ENCODE data around the gene CUX1.
"Not testable (repeated sequence)": the region's sequence is repeated elsewhere in the genome, so short reads cannot be mapped to it uniquely, and the experiment has no call there.

CUX1 gene

GRCh38 chr7:101961811-101962210 lies 144.4 kb downstream of the CUX1 start:
- DNase-seq: no peak

- DNase-seq: no peak
These were observed 146.3 kb downstream of the CUX1 start for GRCh38 chr7:101963693-101964092.

- no peak for DNase-seq
These were observed 147.4 kb downstream of the CUX1 start for GRCh38 chr7:101964680-101965452.

GRCh38 chr7:101968720-101969466 lies 151.5 kb downstream of the CUX1 start:
- no peak for DNase-seq

GRCh38 chr7:101969997-101970585 lies 152.7 kb downstream of the CUX1 start:
- DNase-seq: no peak

- DNase-seq: no peak
These were observed 153.4 kb downstream of the CUX1 start for GRCh38 chr7:101970801-101971200.

- DNase-seq: no peak
These were observed 154.0 kb downstream of the CUX1 start for GRCh38 chr7:101971457-101971856.

- DNase-seq: no peak
These were observed 155.2 kb downstream of the CUX1 start for GRCh38 chr7:101972627-101973026.

GRCh38 chr7:101973130-101973529 lies 155.7 kb downstream of the CUX1 start:
- no peak for DNase-seq

- DNase-seq: no peak
These were observed 157.0 kb downstream of the CUX1 start for GRCh38 chr7:101974393-101974792.

GRCh38 chr7:101975046-101975445 lies 157.6 kb downstream of the CUX1 start:
- no peak for DNase-seq

- DNase-seq: no peak
These were observed 159.0 kb downstream of the CUX1 start for GRCh38 chr7:101976411-101976810.

GRCh38 chr7:101977249-101977648 lies 159.8 kb downstream of the CUX1 start:
- no peak for DNase-seq

GRCh38 chr7:101978683-101979082 lies 161.3 kb downstream of the CUX1 start:
- DNase-seq: no peak

- DNase-seq: no peak
These were observed 165.9 kb downstream of the CUX1 start for GRCh38 chr7:101983147-101983811.

GRCh38 chr7:101984133-101984879 lies 166.9 kb downstream of the CUX1 start:
- no peak for DNase-seq

- DNase-seq: no peak
These were observed 167.9 kb downstream of the CUX1 start for GRCh38 chr7:101985057-101985902.

GRCh38 chr7:101985903-101986734 lies 168.7 kb downstream of the CUX1 start:
- DNase-seq: no peak

- no peak for DNase-seq
These were observed 170.1 kb downstream of the CUX1 start for GRCh38 chr7:101987494-101987893.

- DNase-seq: not testable (repeated sequence)
These were observed 170.6 kb downstream of the CUX1 start for GRCh38 chr7:101988060-101988459.

- no peak for DNase-seq
These were observed 171.1 kb downstream of the CUX1 start for GRCh38 chr7:101988513-101988912.
